Caco-2 (cell line): ENCODE measurements around the gene MARVELD1. TPM values are rescaled to one million over a fixed set of nuclear protein-coding genes. Genes with fewer than 3 reads are reported as not detected.

ENCODE experiments used
- total RNA-seq: library from RNA; stranded (reverse); gene quantifications from 2 replicates; pipeline ENCODE4 v1.2.3, GENCODE V29; 2022

The MARVELD1 gene
- total RNA-seq, 1 experiment from 2014 or later, result 19.6 TPM

Other genes with a start within 250 kb of the MARVELD1 start
- gene MMS19, start 215.3 kb upstream of the MARVELD1 start, total RNA-seq, result 105 and 112 TPM in 2 replicates
- 11.4 and 11.7 TPM in 2 replicates for gene UBTD1, start 214.8 kb upstream of the MARVELD1 start, total RNA-seq
- gene ANKRD2, start 141.0 kb upstream of the MARVELD1 start, total RNA-seq, result 0.23 TPM in 1 of 2 replicates, not detected in the other
- gene HOGA1, start 129.3 kb upstream of the MARVELD1 start, total RNA-seq, result 0.50 and 0.67 TPM in 2 replicates
- not detected in 2 replicates for gene C10orf62, start 124.0 kb upstream of the MARVELD1 start, total RNA-seq
- 9.7 and 12.6 TPM in 2 replicates for gene MORN4, start 80.2 kb upstream of the MARVELD1 start, total RNA-seq
- 26.1 and 27.3 TPM in 2 replicates for gene PI4K2A, start 73.1 kb upstream of the MARVELD1 start, total RNA-seq
- gene AVPI1, start 26.5 kb upstream of the MARVELD1 start, total RNA-seq, result 16.1 and 17.1 TPM in 2 replicates
- 41.3 and 41.6 TPM in 2 replicates for gene ZFYVE27, start 23.4 kb downstream of the MARVELD1 start, total RNA-seq
- gene SFRP5, start 58.3 kb downstream of the MARVELD1 start, total RNA-seq, result 1.0 and 1.1 TPM in 2 replicates
- gene GOLGA7B, start 136.1 kb downstream of the MARVELD1 start, total RNA-seq, result 0.21 and 0.36 TPM in 2 replicates